Activated B cell treated with CpG ODN at 0.5 μM for 24 hours (primary cell): Measurements from ENCODE around the gene PARVA. TPM values are rescaled to one million over a fixed set of nuclear protein-coding genes. Genes with fewer than 3 reads are reported as not detected.

Experiments used
- ATAC-seq: fragments of 200-7000 bp; cut with Tn5 transposase; one replicate; pipeline ENCODE4 v1.10.0; 2021; ENCODE audit warnings: low read depth, mild to moderate bottlenecking, moderate library complexity
- CTCF ChIA-PET: fragments of 350-600 bp; sonication (Branson Sonifier 250); formaldehyde crosslinking; loops from one replicate; lab custom pipeline; 2021; ENCODE audit warnings: antibody characterized with exemption; lab: Charles Lee
- POLR2A ChIA-PET: fragments of 350-600 bp; sonication (Branson Sonifier 250); formaldehyde crosslinking; loops from one replicate; lab custom pipeline; 2021; ENCODE audit warnings: antibody characterized with exemption; lab: Charles Lee
- DNase-seq: peaks from one replicate; pipeline ENCODE4 v3.0.0; 2022
- H3K27ac Mint-ChIP-seq: one replicate; pipeline ENCODE4 v1.8.0; 2020; ENCODE audit warnings: mixed read lengths
- H3K27me3 Mint-ChIP-seq: one replicate; pipeline ENCODE4 v1.8.0; 2021; ENCODE audit warnings: mixed read lengths
- H3K36me3 Mint-ChIP-seq: one replicate; pipeline ENCODE4 v1.8.0; 2021; ENCODE audit warnings: low read depth, mixed read lengths
- H3K4me1 Mint-ChIP-seq: one replicate; pipeline ENCODE4 v1.8.0; 2021; ENCODE audit warnings: mixed read lengths
- H3K4me3 Mint-ChIP-seq: one replicate; pipeline ENCODE4 v1.8.0; 2020; ENCODE audit warnings: mild to moderate bottlenecking, mixed read lengths
- H3K9me3 Mint-ChIP-seq: one replicate; pipeline ENCODE4 v1.8.0; 2020; ENCODE audit warnings: mixed read lengths
- intact Hi-C: fragments of 100-400 bp; cut with micrococcal nuclease; formaldehyde crosslinking; loops from one replicate; pipeline ENCODE4 v1.15.1; 2024
- total RNA-seq: library from RNA; stranded (reverse); gene quantifications from 2 replicates; pipeline ENCODE4 v1.2.3, GENCODE V29; 2022
- TF ChIP-seq, protein P1 (sequence below): fragments of 200-600 bp; IDR thresholded peaks from one replicate; pipeline ENCODE4 v1.8.0; 2022; ENCODE audit warnings: antibody characterized with exemption, mild to moderate bottlenecking

Gene PARVA
- total RNA-seq, 1 donor from 2014 or later, result not detected

- Mint-ChIP-seq H3K27ac (no peak overlapping the region), H3K27me3 (no peaks in the 10 kb centered on the region), H3K36me3 (no peaks in the 10 kb centered on the region), H3K4me1 (no peaks in the 10 kb centered on the region), H3K4me3 (no peak overlapping the region), H3K9me3 (no peaks in the 10 kb centered on the region)
- ATAC-seq (no peak), DNase-seq (no peak)
- TF ChIP-seq, protein P1, sequence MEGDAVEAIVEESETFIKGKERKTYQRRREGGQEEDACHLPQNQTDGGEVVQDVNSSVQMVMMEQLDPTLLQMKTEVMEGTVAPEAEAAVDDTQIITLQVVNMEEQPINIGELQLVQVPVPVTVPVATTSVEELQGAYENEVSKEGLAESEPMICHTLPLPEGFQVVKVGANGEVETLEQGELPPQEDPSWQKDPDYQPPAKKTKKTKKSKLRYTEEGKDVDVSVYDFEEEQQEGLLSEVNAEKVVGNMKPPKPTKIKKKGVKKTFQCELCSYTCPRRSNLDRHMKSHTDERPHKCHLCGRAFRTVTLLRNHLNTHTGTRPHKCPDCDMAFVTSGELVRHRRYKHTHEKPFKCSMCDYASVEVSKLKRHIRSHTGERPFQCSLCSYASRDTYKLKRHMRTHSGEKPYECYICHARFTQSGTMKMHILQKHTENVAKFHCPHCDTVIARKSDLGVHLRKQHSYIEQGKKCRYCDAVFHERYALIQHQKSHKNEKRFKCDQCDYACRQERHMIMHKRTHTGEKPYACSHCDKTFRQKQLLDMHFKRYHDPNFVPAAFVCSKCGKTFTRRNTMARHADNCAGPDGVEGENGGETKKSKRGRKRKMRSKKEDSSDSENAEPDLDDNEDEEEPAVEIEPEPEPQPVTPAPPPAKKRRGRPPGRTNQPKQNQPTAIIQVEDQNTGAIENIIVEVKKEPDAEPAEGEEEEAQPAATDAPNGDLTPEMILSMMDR, result no peak
- POLR2A ChIA-PET, result no interaction called here
- intact Hi-C loops, result no loop called here
- CTCF ChIA-PET, result no interaction called here
Measured at GRCh38 chr11:12506404-12506921, 129.1 kb downstream of the PARVA start.

GRCh38 chr11:12507391-12507790 lies 130.0 kb downstream of the PARVA start:
- H3K4me1 Mint-ChIP-seq, result no peaks in the 10 kb centered on the region
- H3K9me3 Mint-ChIP-seq, result no peaks in the 10 kb centered on the region
- no peak overlapping the region for H3K27ac Mint-ChIP-seq
- no peaks in the 10 kb centered on the region for H3K36me3 Mint-ChIP-seq
- POLR2A ChIA-PET, result no interaction called here
- intact Hi-C loops, result no loop called here
- ATAC-seq (no peak), DNase-seq (no peak)
- CTCF ChIA-PET, result no interaction called here
- no peaks in the 10 kb centered on the region for H3K27me3 Mint-ChIP-seq
- no peak overlapping the region for H3K4me3 Mint-ChIP-seq
- TF ChIP-seq, protein P1, result no peak

- no peaks in the 10 kb centered on the region for H3K27me3 Mint-ChIP-seq
- H3K4me1 Mint-ChIP-seq, result no peaks in the 10 kb centered on the region
- ATAC-seq (no peak), DNase-seq (no peak)
- H3K4me3 Mint-ChIP-seq, result no peak overlapping the region
- ChIA-PET POLR2A (no interaction called here), CTCF (no interaction called here)
- H3K27ac Mint-ChIP-seq, result no peak overlapping the region
- no peaks in the 10 kb centered on the region for H3K9me3 Mint-ChIP-seq
- TF ChIP-seq, protein P1, result no peak
- H3K36me3 Mint-ChIP-seq, result no peaks in the 10 kb centered on the region
- intact Hi-C loops, result no loop called here
Measured at GRCh38 chr11:12508151-12508751, 130.9 kb downstream of the PARVA start.

- intact Hi-C loops, result no loop called here
- no peak for ATAC-seq
- Mint-ChIP-seq H3K27me3 (no peaks in the 10 kb centered on the region), H3K36me3 (no peaks in the 10 kb centered on the region), H3K27ac (no peak overlapping the region), H3K4me3 (no peak overlapping the region), H3K4me1 (no peaks in the 10 kb centered on the region), H3K9me3 (no peaks in the 10 kb centered on the region)
- TF ChIP-seq, protein P1, result no peak
- CTCF ChIA-PET, result no interaction called here
- no peak for DNase-seq
- POLR2A ChIA-PET, result no interaction called here
Measured at GRCh38 chr11:12509371-12509770, 132.0 kb downstream of the PARVA start.

DNA sequence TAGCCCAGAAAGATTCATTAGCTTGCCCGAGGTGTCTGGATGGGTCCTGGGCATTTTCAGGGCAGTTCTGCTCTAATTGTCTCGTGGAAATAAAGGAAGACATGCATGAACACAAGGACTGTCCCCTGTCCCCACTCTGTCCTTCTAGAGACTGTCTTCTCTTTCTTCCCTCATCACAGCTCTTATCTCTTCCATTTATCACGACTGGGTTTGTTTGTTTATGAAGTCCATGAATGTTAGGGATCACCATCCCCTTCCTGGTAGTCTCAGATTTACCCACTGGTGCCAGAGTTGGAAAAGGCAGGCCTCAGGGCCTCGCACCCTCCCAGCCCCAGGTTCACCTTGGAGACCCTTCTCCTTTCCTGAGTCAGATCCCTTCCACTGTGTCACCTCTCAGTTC lies 134.8 kb downstream of the PARVA start:
- no peak overlapping the region for H3K27ac Mint-ChIP-seq
- DNase-seq, result no peak
- no peaks in the 10 kb centered on the region for H3K36me3 Mint-ChIP-seq
- intact Hi-C loops, result no loop called here
- no peaks in the 10 kb centered on the region for H3K4me1 Mint-ChIP-seq
- ChIA-PET POLR2A (no interaction called here), CTCF (no interaction called here)
- TF ChIP-seq, protein P1, result no peak
- no peak overlapping the region for H3K4me3 Mint-ChIP-seq
- H3K9me3 Mint-ChIP-seq, result no peaks in the 10 kb centered on the region
- H3K27me3 Mint-ChIP-seq, result no peaks in the 10 kb centered on the region
- ATAC-seq, result no peak
